Ishikawa (cell line): ENCODE results near the gene MITF.

Experiments used
- CEBPB ChIP-seq: IDR thresholded peaks from 2 replicates; pipeline ENCODE4 v1.6.1; 2012
- CREB1 ChIP-seq: IDR thresholded peaks from 2 replicates; pipeline ENCODE4 v1.6.1; 2012; ENCODE audit warnings: low read depth
- EGR1 ChIP-seq: IDR thresholded peaks from 2 replicates; pipeline ENCODE4 v1.6.1; 2012
- FOXM1 ChIP-seq: IDR thresholded peaks from 2 replicates; pipeline ENCODE4 v1.6.1; 2012; ENCODE audit warnings: low read depth, borderline replicate concordance
- NFIC ChIP-seq: IDR thresholded peaks from 2 replicates; pipeline ENCODE4 v1.6.1; 2012
- RAD21 ChIP-seq: IDR thresholded peaks from 2 replicates; pipeline ENCODE4 v1.6.1; 2012; ENCODE audit warnings: low read depth
- REST ChIP-seq: IDR thresholded peaks from 2 replicates; pipeline ENCODE4 v1.6.1; 2012; ENCODE audit warnings: low read depth, mild to moderate bottlenecking
- TAF1 ChIP-seq: IDR thresholded peaks from 2 replicates; pipeline ENCODE4 v1.6.1; 2012; ENCODE audit warnings: low read depth, mild to moderate bottlenecking
- TCF12 ChIP-seq: IDR thresholded peaks from 2 replicates; pipeline ENCODE4 v1.6.1; 2012; ENCODE audit warnings: low read depth
- TEAD4 ChIP-seq: IDR thresholded peaks from 2 replicates; pipeline ENCODE4 v1.6.1; 2012
- USF1 ChIP-seq: IDR thresholded peaks from 2 replicates; pipeline ENCODE4 v1.6.1; 2012
- YY1 ChIP-seq: IDR thresholded peaks from 2 replicates; pipeline ENCODE4 v1.6.1; 2012; ENCODE audit warnings: low read depth
- ZBTB7A ChIP-seq: IDR thresholded peaks from 2 replicates; pipeline ENCODE4 v1.6.1; 2012; ENCODE audit warnings: low read depth
- TF ChIP-seq, protein P1 (sequence below): IDR thresholded peaks from 2 replicates; pipeline ENCODE4 v1.6.1; 2012

MITF gene

GRCh38 chr3:69881756-69882428 lies 142.6 kb downstream of the MITF start:
- TF ChIP-seq CREB1 = no peak
- no peak for TF ChIP-seq RAD21
- no peak for TF ChIP-seq REST
- TF ChIP-seq TAF1 = no peak
- TF ChIP-seq TEAD4 = no peak
- TF ChIP-seq, protein P1, sequence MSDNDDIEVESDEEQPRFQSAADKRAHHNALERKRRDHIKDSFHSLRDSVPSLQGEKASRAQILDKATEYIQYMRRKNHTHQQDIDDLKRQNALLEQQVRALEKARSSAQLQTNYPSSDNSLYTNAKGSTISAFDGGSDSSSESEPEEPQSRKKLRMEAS = no peak
- no peak for TF ChIP-seq CEBPB
- no peak for TF ChIP-seq ZBTB7A
- TF ChIP-seq USF1 = no peak

- no peak for TF ChIP-seq ZBTB7A
- TF ChIP-seq EGR1 = no peak
- no peak for TF ChIP-seq REST
- no peak for TF ChIP-seq FOXM1
- no peak for TF ChIP-seq RAD21
- TF ChIP-seq NFIC = no peak
- no peak for TF ChIP-seq CREB1
Measured at GRCh38 chr3:69882560-69882959, 143.3 kb downstream of the MITF start.

DNA sequence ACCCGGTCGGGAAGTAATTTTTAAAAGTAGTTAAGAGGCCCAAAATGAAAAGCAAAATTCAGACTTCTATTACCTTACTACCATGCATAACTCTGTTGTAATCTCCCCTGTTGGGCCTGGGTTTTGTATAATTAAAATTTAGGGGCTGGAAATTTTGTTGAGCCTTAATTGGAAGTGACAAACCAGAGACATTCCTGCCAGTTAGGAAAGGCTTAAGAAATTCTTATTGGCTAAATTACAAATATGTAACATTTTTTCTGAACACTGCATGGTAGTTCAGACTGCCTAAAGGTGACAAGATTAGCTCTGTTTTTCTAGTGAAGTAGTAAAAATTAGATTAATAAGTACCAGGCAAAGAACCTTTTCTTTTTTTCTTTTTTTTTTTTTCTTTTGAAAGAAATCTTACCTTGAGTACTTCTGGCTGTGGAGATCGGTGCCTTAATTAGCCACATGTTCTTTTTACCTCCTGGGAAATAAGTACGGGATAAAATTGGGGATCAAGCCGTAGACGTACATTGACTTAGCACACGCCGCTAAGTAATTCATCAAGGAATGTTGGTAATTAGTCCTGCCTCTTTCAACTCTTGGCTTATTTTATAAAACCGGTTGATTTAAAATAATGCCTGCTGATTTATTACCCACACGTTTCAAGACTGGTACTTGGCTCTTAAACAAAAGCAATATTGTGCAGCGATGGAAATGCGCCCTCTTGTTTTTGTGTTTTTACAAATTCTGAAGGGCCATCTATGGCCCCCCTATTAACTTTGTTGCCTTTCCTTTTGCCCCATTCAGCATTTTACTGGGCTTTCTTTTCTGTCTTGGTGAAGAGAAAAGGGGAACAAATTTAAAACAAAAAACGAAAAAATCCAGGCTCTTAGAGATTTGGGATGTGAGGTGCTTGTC lies 149.0 kb downstream of the MITF start:
- TF ChIP-seq REST (no peak), CEBPB (no peak), RAD21 (no peak), ZBTB7A (no peak)

- no peak for TF ChIP-seq REST
- TF ChIP-seq RAD21 = no peak
- no peak for TF ChIP-seq TCF12
- no peak for TF ChIP-seq TAF1
- TF ChIP-seq NFIC = no peak
- no peak for TF ChIP-seq USF1
- TF ChIP-seq CEBPB = no peak
- TF ChIP-seq YY1 = no peak
- TF ChIP-seq, protein P1 = no peak
- TF ChIP-seq ZBTB7A = no peak
- no peak for TF ChIP-seq EGR1
- no peak for TF ChIP-seq TEAD4
- no peak for TF ChIP-seq CREB1
Measured at GRCh38 chr3:69888943-69889315, 149.7 kb downstream of the MITF start.
